ENCODE results near the gene TBCK. TPM values are rescaled to one million over a fixed set of nuclear protein-coding genes. Genes with fewer than 3 reads are reported as not detected.
A peak's percentile ranks its signal among the peaks of the same experiment; 100 is the strongest.

TBCK gene
- total and polyA plus RNA-seq, 2 donors (not counting 1 experiment from before 2014, with no cell fraction given) = 17.5 to 86.1 TPM

DNA sequence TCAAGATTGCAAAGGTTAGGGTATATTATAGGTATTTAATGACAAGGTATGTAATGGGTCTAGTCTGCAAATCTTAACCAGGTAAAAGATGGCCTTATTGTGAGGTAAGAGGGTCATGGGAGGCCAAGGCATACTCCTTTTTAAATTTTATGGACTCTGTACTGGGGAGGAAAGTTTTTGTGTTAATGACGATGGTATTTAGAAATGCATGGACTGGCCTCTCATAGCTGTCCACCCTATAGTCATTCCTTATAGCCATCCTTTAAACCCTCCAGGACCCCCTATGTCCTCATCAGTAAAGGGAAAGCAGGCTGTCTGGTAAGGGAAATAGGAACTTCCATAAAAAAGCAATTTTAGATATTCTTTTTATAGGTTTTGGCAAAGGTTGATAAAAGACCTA lies 1.8 kb upstream of the TBCK start:
- H3K4me3 ChIP-seq (ENCODE audit: control extremely low read depth in 1 of 5, extremely low read depth in 1 of 5, insufficient read depth in 1 of 5, low read depth in 2 of 5, low read length in 4 of 5) = no peak overlapping the region
- DNase-seq (no peak), ATAC-seq (ENCODE audit: low read depth) (no peak)
- H3K9me3 ChIP-seq (ENCODE audit: control extremely low read depth in 1 of 3, control insufficient read depth in 2 of 3, insufficient read depth in 1 of 3, low read length in 2 of 3) = peaks cover 0 to 8% (median 0%) of the 10 kb centered on the region in 3 donors
- CTCF ChIA-PET = no interaction called here
- peak overlapping the region in 1 of 2 donors; percentile 98 for H3K27ac ChIP-seq (ENCODE audit: low read length in 2 of 2)
- Mint-ChIP-seq H3K9me3 (ENCODE audit: insufficient read depth) (no peaks in the 10 kb centered on the region), H3K27ac (no peak overlapping the region), H3K4me1 (peaks cover 24% of the 10 kb centered on the region), H3K27me3 (no peaks in the 10 kb centered on the region), H3K4me3 (no peak overlapping the region)
- H3K36me3 ChIP-seq (replicated peaks in 1 of 2; ENCODE audit: control extremely low read depth in 1 of 2, control insufficient read depth in 1 of 2, extremely low read depth in 1 of 2, insufficient read depth in 2 of 2, low read length in 1 of 2) = peaks cover 0 to 4% of the 10 kb centered on the region in 2 experiments
- TF ChIP-seq, protein P1, sequence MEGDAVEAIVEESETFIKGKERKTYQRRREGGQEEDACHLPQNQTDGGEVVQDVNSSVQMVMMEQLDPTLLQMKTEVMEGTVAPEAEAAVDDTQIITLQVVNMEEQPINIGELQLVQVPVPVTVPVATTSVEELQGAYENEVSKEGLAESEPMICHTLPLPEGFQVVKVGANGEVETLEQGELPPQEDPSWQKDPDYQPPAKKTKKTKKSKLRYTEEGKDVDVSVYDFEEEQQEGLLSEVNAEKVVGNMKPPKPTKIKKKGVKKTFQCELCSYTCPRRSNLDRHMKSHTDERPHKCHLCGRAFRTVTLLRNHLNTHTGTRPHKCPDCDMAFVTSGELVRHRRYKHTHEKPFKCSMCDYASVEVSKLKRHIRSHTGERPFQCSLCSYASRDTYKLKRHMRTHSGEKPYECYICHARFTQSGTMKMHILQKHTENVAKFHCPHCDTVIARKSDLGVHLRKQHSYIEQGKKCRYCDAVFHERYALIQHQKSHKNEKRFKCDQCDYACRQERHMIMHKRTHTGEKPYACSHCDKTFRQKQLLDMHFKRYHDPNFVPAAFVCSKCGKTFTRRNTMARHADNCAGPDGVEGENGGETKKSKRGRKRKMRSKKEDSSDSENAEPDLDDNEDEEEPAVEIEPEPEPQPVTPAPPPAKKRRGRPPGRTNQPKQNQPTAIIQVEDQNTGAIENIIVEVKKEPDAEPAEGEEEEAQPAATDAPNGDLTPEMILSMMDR (IDR thresholded peaks at IDR 0.05) = no peak
- no peak for TF ChIP-seq EZH2 (IDR thresholded peaks at IDR 0.05; ENCODE audit: borderline replicate concordance, insufficient read depth, low read depth, low read length, poor library complexity, severe bottlenecking)
- intact Hi-C loops (cut with micrococcal nuclease) = loop anchor here (5.0 to 10.0 kb wide), 3 partner anchors 1171 to 1667 kb away; partner anchors contain the start of genes CYP2U1, HADH and TET2
- H2AFZ ChIP-seq (ENCODE audit: insufficient read depth, low read depth, low read length, poor library complexity, severe bottlenecking) = no peak overlapping the region
- H3K27me3 ChIP-seq (replicated peaks in 1 of 4; ENCODE audit: control extremely low read depth in 1 of 4, control insufficient read depth in 3 of 4, insufficient read depth in 4 of 4, low read length in 3 of 4) = no peaks in the 10 kb centered on the region
- H4K20me1 ChIP-seq (ENCODE audit: control insufficient read depth, insufficient read depth, low read length, poor library complexity, severe bottlenecking) = no peaks in the 10 kb centered on the region
- H3K79me2 ChIP-seq (ENCODE audit: control insufficient read depth, insufficient read depth, low read length) = peaks cover 86% of the 10 kb centered on the region
- WGBS (ENCODE audit: insufficient coverage) = no CpG with 5 or more reads among the region's 1 CpG
- POLR2A ChIA-PET = no interaction called here
- H3K4me1 ChIP-seq (ENCODE audit: control insufficient read depth in 2 of 2, insufficient read depth in 2 of 2, low read length in 2 of 2) = peaks cover 19 to 26% of the 10 kb centered on the region in 2 donors
- H3K4me2 ChIP-seq (replicated peaks; ENCODE audit: low read depth, low read length, poor library complexity, severe bottlenecking) = peak overlapping the region; percentile 82
- H3K9ac ChIP-seq (ENCODE audit: low read length) = peak overlapping the region; percentile 98

DNA sequence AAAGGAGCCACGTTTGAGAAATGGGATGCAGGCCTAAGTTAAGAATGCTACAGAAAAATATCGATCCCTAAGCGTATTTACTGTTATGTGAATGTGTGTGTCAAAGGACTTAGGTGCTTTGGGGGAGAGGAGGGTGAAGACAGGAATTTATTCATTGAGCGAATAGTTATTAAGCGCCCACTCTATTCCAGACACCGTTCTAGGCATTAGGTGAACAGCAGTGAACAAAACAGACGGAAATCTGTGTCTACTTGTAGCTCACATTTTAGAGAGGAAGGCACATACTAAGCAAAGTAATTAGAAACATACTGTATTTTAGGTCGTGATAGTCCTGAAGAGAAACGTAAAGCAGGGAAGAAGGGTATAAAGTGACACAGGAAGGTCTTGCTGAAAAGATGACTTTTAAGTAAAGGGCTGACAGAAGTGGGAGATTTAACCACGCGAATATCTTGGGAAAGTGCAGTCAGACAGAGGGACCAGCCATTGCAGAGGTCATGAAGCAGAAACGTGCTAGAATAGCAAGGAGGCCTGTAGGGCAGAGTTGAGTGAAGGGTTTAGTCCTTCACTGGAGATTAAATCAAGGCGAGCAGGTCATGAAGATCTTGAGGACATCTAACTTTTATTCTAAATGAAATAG lies 882 bp upstream of the TBCK start:
- Histone ChIP-seq H3K79me2 (ENCODE audit: control insufficient read depth, insufficient read depth, low read length) (peaks cover 86% of the 10 kb centered on the region), H2AFZ (ENCODE audit: insufficient read depth, low read depth, low read length, poor library complexity, severe bottlenecking) (peak overlapping the region; percentile 91), H3K4me3 (ENCODE audit: control extremely low read depth in 1 of 5, extremely low read depth in 1 of 5, insufficient read depth in 1 of 5, low read depth in 2 of 5, low read length in 4 of 5) (peak overlapping the region; percentile 77 to 98 (median 82)), H3K9ac (ENCODE audit: low read length) (peak overlapping the region; percentile 98), H3K27ac (ENCODE audit: low read length in 2 of 2) (peak overlapping the region; percentile 95 to 98), H3K4me2 (replicated peaks; ENCODE audit: low read depth, low read length, poor library complexity, severe bottlenecking) (peak overlapping the region; percentile 82), H3K4me1 (ENCODE audit: control insufficient read depth in 2 of 2, insufficient read depth in 2 of 2, low read length in 2 of 2) (peaks cover 19 to 26% of the 10 kb centered on the region in 2 donors), H3K27me3 (replicated peaks in 1 of 4; ENCODE audit: control extremely low read depth in 1 of 4, control insufficient read depth in 3 of 4, insufficient read depth in 4 of 4, low read length in 3 of 4) (no peaks in the 10 kb centered on the region), H3K9me3 (ENCODE audit: control extremely low read depth in 1 of 3, control insufficient read depth in 2 of 3, insufficient read depth in 1 of 3, low read length in 2 of 3) (peaks cover 0 to 8% (median 0%) of the 10 kb centered on the region in 3 donors), H3K36me3 (replicated peaks in 1 of 2; ENCODE audit: control extremely low read depth in 1 of 2, control insufficient read depth in 1 of 2, extremely low read depth in 1 of 2, insufficient read depth in 2 of 2, low read length in 1 of 2) (peaks cover 0 to 4% of the 10 kb centered on the region in 2 experiments), H4K20me1 (ENCODE audit: control insufficient read depth, insufficient read depth, low read length, poor library complexity, severe bottlenecking) (no peaks in the 10 kb centered on the region)
- intact Hi-C loops (cut with micrococcal nuclease) = loop anchor here (1.0 to 10.0 kb wide), 5 partner anchors 609 to 1668 kb away; partner anchors contain the start of genes CYP2U1, GSTCD, HADH and INTS12
- H3K27me3 Mint-ChIP-seq = no peaks in the 10 kb centered on the region
- WGBS (ENCODE audit: insufficient coverage) = 0% methylated on average over 8 of the region's 13 CpGs
- no peak overlapping the region for H3K27ac Mint-ChIP-seq
- TF ChIP-seq, protein P1 (IDR thresholded peaks at IDR 0.05) = no peak
- TF ChIP-seq EZH2 (IDR thresholded peaks at IDR 0.05; ENCODE audit: borderline replicate concordance, insufficient read depth, low read depth, low read length, poor library complexity, severe bottlenecking) = no peak
- H3K4me1 Mint-ChIP-seq = peaks cover 25% of the 10 kb centered on the region
- no peaks in the 10 kb centered on the region for H3K9me3 Mint-ChIP-seq (ENCODE audit: insufficient read depth)
- POLR2A ChIA-PET = no interaction called here
- DNase-seq (no peak), ATAC-seq (ENCODE audit: low read depth) (no peak)
- CTCF ChIA-PET = no interaction called here
- H3K4me3 Mint-ChIP-seq = no peak overlapping the region

All from B cell (primary cell).